Hair follicular keratinocyte (primary cell): ENCODE data around the gene KBTBD12. TPM values are rescaled to one million over a fixed set of nuclear protein-coding genes. Genes with fewer than 3 reads are reported as not detected.

Experiments used
- total RNA-seq: library from RNA; depleted of rRNA; stranded (reverse); fragments of >200 nt; gene quantifications from 2 replicates; pipeline ENCODE4 v1.2.3, GENCODE V29; 2015

KBTBD12 gene, protein sequence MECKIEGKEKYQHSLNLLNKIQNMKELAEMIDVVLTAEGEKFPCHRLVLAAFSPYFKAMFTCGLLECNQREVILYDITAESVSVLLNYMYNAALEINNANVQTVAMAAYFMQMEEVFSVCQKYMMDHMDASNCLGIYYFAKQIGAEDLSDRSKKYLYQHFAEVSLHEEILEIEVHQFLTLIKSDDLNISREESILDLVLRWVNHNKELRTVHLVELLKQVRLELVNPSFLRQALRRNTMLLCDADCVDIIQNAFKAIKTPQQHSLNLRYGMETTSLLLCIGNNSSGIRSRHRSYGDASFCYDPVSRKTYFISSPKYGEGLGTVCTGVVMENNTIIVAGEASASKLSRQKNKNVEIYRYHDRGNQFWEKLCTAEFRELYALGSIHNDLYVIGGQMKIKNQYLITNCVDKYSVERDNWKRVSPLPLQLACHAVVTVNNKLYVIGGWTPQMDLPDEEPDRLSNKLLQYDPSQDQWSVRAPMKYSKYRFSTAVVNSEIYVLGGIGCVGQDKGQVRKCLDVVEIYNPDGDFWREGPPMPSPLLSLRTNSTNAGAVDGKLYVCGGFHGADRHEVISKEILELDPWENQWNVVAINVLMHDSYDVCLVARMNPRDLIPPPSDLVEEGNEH
- not detected in 2 replicates for total RNA-seq

DNA sequence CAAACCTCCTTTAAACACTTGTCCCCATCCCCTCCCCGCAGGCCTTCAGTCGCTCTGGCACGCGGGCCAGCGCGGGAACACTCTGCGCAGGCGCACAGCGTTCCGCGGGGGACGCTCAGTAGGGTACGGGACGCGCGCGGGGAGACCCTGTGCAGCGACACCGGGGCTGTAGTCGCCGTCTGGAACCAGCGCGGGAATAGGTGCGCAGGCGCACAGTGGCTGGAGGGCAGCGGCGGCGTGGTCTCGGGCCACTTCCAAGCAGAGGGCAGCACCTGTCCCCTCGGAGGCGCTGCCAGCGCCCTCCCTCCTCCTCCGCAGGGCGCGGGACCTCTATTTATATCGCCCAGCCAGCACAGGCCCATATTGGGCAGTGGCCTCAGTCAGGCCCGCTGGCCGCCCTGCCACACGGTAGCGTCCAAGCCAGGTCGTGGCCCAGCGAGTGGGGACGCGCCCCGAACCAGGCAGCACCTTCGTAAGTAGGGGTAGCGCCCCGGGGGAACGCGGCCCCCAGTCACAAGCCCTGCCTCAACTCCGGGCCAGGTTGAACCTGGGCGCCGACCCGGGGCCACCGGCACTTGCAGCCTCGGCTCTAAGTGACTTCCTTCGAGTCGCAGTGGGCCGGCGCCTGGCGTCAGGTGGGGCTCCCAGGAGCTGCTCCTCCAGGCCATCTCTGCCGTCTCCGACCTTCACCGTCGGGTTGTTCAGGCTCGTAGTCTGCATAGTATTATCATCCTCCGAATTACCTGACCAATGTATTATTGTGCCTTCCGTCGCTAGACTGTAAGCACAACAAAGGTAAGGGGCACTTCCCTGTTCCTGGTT lies at the start of gene KBTBD12:
KBTBD12 (plus strand) TSS at position 118 of the 822 bp plus-strand sequence. CDS start 7,830 bp downstream, outside the sequence.

Other genes with a start within 250 kb of the KBTBD12 start
- 11.7 and 17.2 TPM in 2 replicates for gene ABTB1, start 242.3 kb upstream of the KBTBD12 start, total RNA-seq
- gene MGLL, start 92.7 kb upstream of the KBTBD12 start, total RNA-seq, result 33.5 and 42.6 TPM in 2 replicates
- gene SEC61A1, start 137.2 kb downstream of the KBTBD12 start, total RNA-seq, result 264 and 266 TPM in 2 replicates
- gene RUVBL1, start 208.6 kb downstream of the KBTBD12 start, total RNA-seq, result 93.0 and 155 TPM in 2 replicates
- gene EEFSEC, start 238.2 kb downstream of the KBTBD12 start, total RNA-seq, result 12.7 and 14.1 TPM in 2 replicates